HL-60 (cell line): ENCODE measurements around the gene HDAC1.

Experiments used
- GABPA ChIP-seq: IDR thresholded peaks from 2 replicates; pipeline ENCODE4 v1.6.1; 2012; ENCODE audit warnings: low read depth
- POLR2AphosphoS5 ChIP-seq: IDR thresholded peaks from 2 replicates; pipeline ENCODE4 v1.6.1; 2012; ENCODE audit warnings: low read depth
- REST ChIP-seq: IDR thresholded peaks from 2 replicates; pipeline ENCODE4 v1.6.1; 2012; ENCODE audit warnings: low read depth; ENCODE audit not compliant: insufficient replicate concordance
- SPI1 ChIP-seq: IDR thresholded peaks from 2 replicates; pipeline ENCODE4 v1.6.1; 2012; ENCODE audit warnings: low read depth, mild to moderate bottlenecking, borderline replicate concordance
- TF ChIP-seq, protein P1 (sequence below): IDR thresholded peaks from one replicate; pipeline ENCODE4 v1.5.1; 2011; ENCODE audit warnings: low read length, control low read depth, inconsistent platforms; ENCODE audit not compliant: insufficient read depth

DNA sequence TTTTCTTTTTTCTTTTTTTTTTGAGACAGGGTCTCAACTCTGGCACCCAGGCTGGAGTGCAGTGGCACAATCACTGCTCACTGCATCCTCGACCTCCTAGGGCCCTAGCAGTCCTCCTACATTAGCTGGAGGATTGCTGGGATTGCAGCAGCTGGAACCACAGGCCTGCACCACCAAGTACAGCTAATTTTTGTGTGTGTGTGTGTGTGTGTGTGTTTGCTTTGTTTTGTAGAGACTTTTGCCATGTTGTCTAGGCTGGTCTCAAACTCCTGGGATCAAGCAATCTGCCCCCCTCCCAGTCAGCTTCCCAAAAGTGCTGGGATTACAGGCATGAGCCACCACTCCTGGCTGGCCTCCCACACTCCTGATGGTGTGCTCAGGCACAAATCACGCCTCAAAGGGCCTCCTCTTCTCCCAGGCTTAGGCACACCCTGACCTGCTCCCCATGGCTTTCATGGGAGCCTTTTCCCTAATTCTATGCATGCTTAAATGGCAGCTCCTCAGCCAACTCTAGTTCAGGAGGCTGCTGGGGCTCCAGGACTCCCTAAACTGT is 61.0 kb downstream of the HDAC1 start:
- TF ChIP-seq POLR2AphosphoS5 (no peak), GABPA (no peak), REST (no peak), SPI1 (no peak)
- TF ChIP-seq, protein P1, sequence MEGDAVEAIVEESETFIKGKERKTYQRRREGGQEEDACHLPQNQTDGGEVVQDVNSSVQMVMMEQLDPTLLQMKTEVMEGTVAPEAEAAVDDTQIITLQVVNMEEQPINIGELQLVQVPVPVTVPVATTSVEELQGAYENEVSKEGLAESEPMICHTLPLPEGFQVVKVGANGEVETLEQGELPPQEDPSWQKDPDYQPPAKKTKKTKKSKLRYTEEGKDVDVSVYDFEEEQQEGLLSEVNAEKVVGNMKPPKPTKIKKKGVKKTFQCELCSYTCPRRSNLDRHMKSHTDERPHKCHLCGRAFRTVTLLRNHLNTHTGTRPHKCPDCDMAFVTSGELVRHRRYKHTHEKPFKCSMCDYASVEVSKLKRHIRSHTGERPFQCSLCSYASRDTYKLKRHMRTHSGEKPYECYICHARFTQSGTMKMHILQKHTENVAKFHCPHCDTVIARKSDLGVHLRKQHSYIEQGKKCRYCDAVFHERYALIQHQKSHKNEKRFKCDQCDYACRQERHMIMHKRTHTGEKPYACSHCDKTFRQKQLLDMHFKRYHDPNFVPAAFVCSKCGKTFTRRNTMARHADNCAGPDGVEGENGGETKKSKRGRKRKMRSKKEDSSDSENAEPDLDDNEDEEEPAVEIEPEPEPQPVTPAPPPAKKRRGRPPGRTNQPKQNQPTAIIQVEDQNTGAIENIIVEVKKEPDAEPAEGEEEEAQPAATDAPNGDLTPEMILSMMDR: no peak
